ENCODE data around the gene OR51V1.

OR51V1 gene

GRCh38 chr11:5154657-5155056 lies 45.8 kb downstream of the OR51V1 start, which contains the start of gene OR52A1:
OR52A1 (minus strand) TSS chr11:5154757; CDS start chr11:5152369, 2,388 bp downstream.
- H3K27ac ChIP-seq (ENCODE audit: low read length, poor library complexity, severe bottlenecking), result no peak within 1 kb of the TSS
- H3K4me3 ChIP-seq (ENCODE audit: insufficient read depth in 1 of 2, low read depth in 1 of 2, low read length in 2 of 2), result no peak within 1 kb of the TSS
- no peak within 1 kb of the TSS for H2AFZ ChIP-seq (ENCODE audit: low read depth, low read length)
- no peak within 1 kb of the TSS for H3K18ac ChIP-seq (ENCODE audit: low read depth in 1 of 2, low read length in 2 of 2)
- no peaks in the 10 kb centered on the region for H3K27me3 ChIP-seq (ENCODE audit: control insufficient read depth in 1 of 2, insufficient read depth in 1 of 2, low read length in 2 of 2)
- H2BK12ac ChIP-seq (ENCODE audit: low read length in 2 of 2), result no peak within 1 kb of the TSS
- no peak within 1 kb of the TSS for H2BK15ac ChIP-seq (ENCODE audit: low read depth, poor library complexity, severe bottlenecking)
- no peaks in the 10 kb centered on the region for H3K4me1 ChIP-seq (ENCODE audit: control insufficient read depth, insufficient read depth, low read depth, low read length)
- 67% methylated on average over 2 of the region's 3 CpGs for WGBS
- H3K14ac ChIP-seq (ENCODE audit: low read length in 2 of 2), result no peak within 1 kb of the TSS
- H2AK5ac ChIP-seq (ENCODE audit: low read length, severe bottlenecking), result no peak within 1 kb of the TSS
- H4K8ac ChIP-seq (ENCODE audit: low read length), result no peak within 1 kb of the TSS
- H3K23ac ChIP-seq (ENCODE audit: low read length in 2 of 2), result no peak within 1 kb of the TSS
- DNase-seq, result no peak
- H3K9me3 ChIP-seq (ENCODE audit: control insufficient read depth, low read length), result no peaks in the 10 kb centered on the region
- H4K91ac ChIP-seq (ENCODE audit: low read length), result no peak within 1 kb of the TSS
- H3K9ac ChIP-seq (ENCODE audit: low read length), result no peak within 1 kb of the TSS
- H3K79me1 ChIP-seq (replicated peaks; ENCODE audit: low read length, poor library complexity, severe bottlenecking), result no peaks in the 10 kb centered on the region
- no peak within 1 kb of the TSS for H3K4ac ChIP-seq (ENCODE audit: low read depth in 1 of 2, low read length in 2 of 2)
- H3K36me3 ChIP-seq (ENCODE audit: control insufficient read depth in 1 of 2, insufficient read depth in 2 of 2, low read depth in 1 of 2, low read length in 2 of 2), result no peaks in the 10 kb centered on the region
- H2BK120ac ChIP-seq (ENCODE audit: low read depth, low read length), result no peak within 1 kb of the TSS
- H3K4me2 ChIP-seq (ENCODE audit: low read length, poor library complexity, severe bottlenecking), result no peak within 1 kb of the TSS
- H2BK5ac ChIP-seq (ENCODE audit: low read depth, low read length, poor library complexity, severe bottlenecking), result no peak within 1 kb of the TSS

DNA sequence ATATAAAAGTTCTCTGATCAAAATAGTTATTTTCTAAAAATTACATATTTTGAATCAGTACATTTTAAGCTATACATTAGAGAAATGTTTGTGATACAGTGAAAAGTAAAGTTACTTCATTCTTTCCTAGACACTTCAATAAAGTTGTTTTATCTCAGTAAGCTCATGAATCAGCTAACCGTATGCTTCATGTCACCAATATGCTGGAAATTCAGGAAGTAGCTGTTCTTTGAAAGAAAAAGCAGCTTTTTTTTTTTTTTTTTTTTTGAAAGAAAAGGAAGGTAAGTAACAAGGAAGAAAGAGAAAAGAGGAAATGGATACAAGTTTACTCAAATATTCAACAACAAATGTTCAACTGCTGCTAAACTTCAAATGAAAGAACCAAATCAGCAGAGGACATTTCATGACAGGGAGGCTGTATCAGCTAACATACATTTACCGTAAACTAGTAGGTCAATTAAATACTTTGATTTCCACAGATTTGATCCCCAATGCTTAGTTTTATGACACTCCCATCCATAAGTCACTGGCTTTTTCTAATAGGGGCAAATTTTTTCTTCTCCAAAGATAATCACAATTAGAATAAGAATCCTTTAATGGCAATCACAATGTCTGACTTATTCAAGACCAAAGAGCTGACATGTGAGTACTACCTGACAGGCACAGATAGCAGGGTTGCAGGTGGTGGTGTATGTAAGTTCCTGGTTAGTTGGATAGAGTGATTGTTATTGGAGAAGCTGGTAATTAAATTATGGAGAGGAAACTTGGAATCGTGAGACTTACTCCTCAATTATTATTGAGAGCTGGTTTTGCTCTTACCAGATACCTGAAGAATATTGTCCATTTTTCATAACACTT lies 46.7 kb downstream of the OR51V1 start:
- no peak for DNase-seq
- no peaks in the 10 kb centered on the region for H3K4me1 ChIP-seq (ENCODE audit: control insufficient read depth, insufficient read depth, low read depth, low read length)
- no peak overlapping the region for H2BK5ac ChIP-seq (ENCODE audit: low read depth, low read length, poor library complexity, severe bottlenecking)
- no peak overlapping the region for H2BK15ac ChIP-seq (ENCODE audit: low read depth, poor library complexity, severe bottlenecking)
- H2BK12ac ChIP-seq (ENCODE audit: low read length in 2 of 2), result no peak overlapping the region
- 87% methylated on average over 2 of the region's 3 CpGs for WGBS
- H3K4me2 ChIP-seq (ENCODE audit: low read length, poor library complexity, severe bottlenecking), result no peak overlapping the region
- H3K79me1 ChIP-seq (replicated peaks; ENCODE audit: low read length, poor library complexity, severe bottlenecking), result no peaks in the 10 kb centered on the region
- H2AFZ ChIP-seq (ENCODE audit: low read depth, low read length), result no peak overlapping the region
- H4K8ac ChIP-seq (ENCODE audit: low read length), result no peak overlapping the region
- H3K23ac ChIP-seq (ENCODE audit: low read length in 2 of 2), result no peak overlapping the region
- no peak overlapping the region for H3K27ac ChIP-seq (ENCODE audit: low read length, poor library complexity, severe bottlenecking)
- H2BK120ac ChIP-seq (ENCODE audit: low read depth, low read length), result no peak overlapping the region
- H3K9ac ChIP-seq (ENCODE audit: low read length), result no peak overlapping the region
- H3K4me3 ChIP-seq (ENCODE audit: insufficient read depth in 1 of 2, low read depth in 1 of 2, low read length in 2 of 2), result no peak overlapping the region
- H3K18ac ChIP-seq (ENCODE audit: low read depth in 1 of 2, low read length in 2 of 2), result no peak overlapping the region
- H3K9me3 ChIP-seq (ENCODE audit: control insufficient read depth, low read length), result no peaks in the 10 kb centered on the region
- H3K4ac ChIP-seq (ENCODE audit: low read depth in 1 of 2, low read length in 2 of 2), result no peak overlapping the region
- H4K91ac ChIP-seq (ENCODE audit: low read length), result no peak overlapping the region
- H3K27me3 ChIP-seq (ENCODE audit: control insufficient read depth in 1 of 2, insufficient read depth in 1 of 2, low read length in 2 of 2), result no peaks in the 10 kb centered on the region
- no peak overlapping the region for H3K14ac ChIP-seq (ENCODE audit: low read length in 2 of 2)
- H2AK5ac ChIP-seq (ENCODE audit: low read length, severe bottlenecking), result no peak overlapping the region
- H3K36me3 ChIP-seq (ENCODE audit: control insufficient read depth in 1 of 2, insufficient read depth in 2 of 2, low read depth in 1 of 2, low read length in 2 of 2), result no peaks in the 10 kb centered on the region

DNA sequence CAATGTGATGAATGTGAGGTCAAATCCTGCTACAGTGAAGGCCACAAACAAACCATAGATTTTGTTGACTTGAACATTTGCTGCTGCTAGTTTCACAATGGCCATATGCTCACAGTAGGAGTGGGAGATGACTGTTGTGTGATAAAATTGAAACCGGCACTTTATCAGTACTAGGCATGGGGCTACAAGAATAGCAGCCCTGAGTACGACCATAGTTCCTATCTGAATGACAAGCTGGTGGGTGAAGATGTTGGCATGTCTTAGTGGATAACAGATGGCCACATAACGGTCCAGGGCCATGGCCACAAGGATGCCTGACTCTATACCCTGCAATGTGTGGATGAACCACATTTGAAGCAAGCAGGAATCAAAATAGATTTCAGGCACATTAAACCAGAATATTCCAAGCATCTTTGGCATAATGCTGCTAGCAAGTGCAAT lies 48.7 kb downstream of the OR51V1 start:
- Histone ChIP-seq H4K91ac (ENCODE audit: low read length) (no peak overlapping the region), H3K23ac (ENCODE audit: low read length in 2 of 2) (no peak overlapping the region), H2BK12ac (ENCODE audit: low read length in 2 of 2) (no peak overlapping the region), H3K14ac (ENCODE audit: low read length in 2 of 2) (no peak overlapping the region), H3K79me1 (replicated peaks; ENCODE audit: low read length, poor library complexity, severe bottlenecking) (no peaks in the 10 kb centered on the region), H2BK120ac (ENCODE audit: low read depth, low read length) (no peak overlapping the region), H2AK5ac (ENCODE audit: low read length, severe bottlenecking) (no peak overlapping the region), H2BK5ac (ENCODE audit: low read depth, low read length, poor library complexity, severe bottlenecking) (no peak overlapping the region), H2BK15ac (ENCODE audit: low read depth, poor library complexity, severe bottlenecking) (no peak overlapping the region), H3K9me3 (ENCODE audit: control insufficient read depth, low read length) (no peaks in the 10 kb centered on the region), H3K18ac (ENCODE audit: low read depth in 1 of 2, low read length in 2 of 2) (no peak overlapping the region), H3K36me3 (ENCODE audit: control insufficient read depth in 1 of 2, insufficient read depth in 2 of 2, low read depth in 1 of 2, low read length in 2 of 2) (no peaks in the 10 kb centered on the region), H2AFZ (ENCODE audit: low read depth, low read length) (no peak overlapping the region), H3K27ac (ENCODE audit: low read length, poor library complexity, severe bottlenecking) (no peak overlapping the region), H3K27me3 (ENCODE audit: control insufficient read depth in 1 of 2, insufficient read depth in 1 of 2, low read length in 2 of 2) (no peaks in the 10 kb centered on the region), H3K9ac (ENCODE audit: low read length) (no peak overlapping the region), H3K4me1 (ENCODE audit: control insufficient read depth, insufficient read depth, low read depth, low read length) (no peaks in the 10 kb centered on the region), H3K4me3 (ENCODE audit: insufficient read depth in 1 of 2, low read depth in 1 of 2, low read length in 2 of 2) (no peak overlapping the region), H4K8ac (ENCODE audit: low read length) (no peak overlapping the region), H3K4ac (ENCODE audit: low read depth in 1 of 2, low read length in 2 of 2) (no peak overlapping the region), H3K4me2 (ENCODE audit: low read length, poor library complexity, severe bottlenecking) (no peak overlapping the region)
- no peak for DNase-seq
- 69% methylated on average over 3 of the region's 3 CpGs for WGBS
